ENCODE results near the gene TCEA3. TPM values are rescaled to one million over a fixed set of nuclear protein-coding genes. Genes with fewer than 3 reads are reported as not detected.

Gene TCEA3
- total and polyA plus RNA-seq, 2 of the 4 experiments (the other 2 are of a cell fraction): 3.0 to 6.3 TPM

GRCh38 chr1:23436520-23437354 lies 12.2 kb upstream of the TCEA3 start:
- Histone ChIP-seq H3K4me1 (ENCODE audit: control insufficient read depth, insufficient read depth, low read length) (no peaks in the 10 kb centered on the region), H2BK5ac (ENCODE audit: low read depth, low read length, poor library complexity, severe bottlenecking) (no peak overlapping the region), H3K79me1 (ENCODE audit: low read depth in 1 of 2, low read length in 2 of 2) (no peaks in the 10 kb centered on the region), H3K56ac (ENCODE audit: extremely low read depth, insufficient read depth, low read length) (no peak overlapping the region), H3K4me3 (ENCODE audit: insufficient read depth, low read depth, low read length) (no peak overlapping the region), H3K14ac (replicated peaks; ENCODE audit: low read depth, low read length) (no peak overlapping the region), H4K8ac (ENCODE audit: low read depth in 2 of 2, low read length in 2 of 2) (no peak overlapping the region), H2BK120ac (ENCODE audit: low read depth, low read length) (no peak overlapping the region), H3K4ac (ENCODE audit: low read depth, low read length) (no peak overlapping the region), H4K20me1 (ENCODE audit: insufficient read depth, low read length) (no peaks in the 10 kb centered on the region), H2AK9ac (replicated peaks; ENCODE audit: low read depth, low read length, poor library complexity) (no peak overlapping the region), H3K27me3 (ENCODE audit: control insufficient read depth, insufficient read depth, low read length) (no peaks in the 10 kb centered on the region), H3K9me1 (ENCODE audit: insufficient read depth, low read length) (no peaks in the 10 kb centered on the region), H3K27ac (ENCODE audit: insufficient read depth, low read length) (no peak overlapping the region), H2BK15ac (ENCODE audit: low read depth, low read length) (no peak overlapping the region), H3K18ac (ENCODE audit: low read depth, low read length) (no peak overlapping the region), H3K23ac (ENCODE audit: low read depth, low read length) (no peak overlapping the region), H4K91ac (ENCODE audit: insufficient read depth, low read depth, low read length) (no peak overlapping the region), H3K9me3 (ENCODE audit: control insufficient read depth, insufficient read depth, low read length) (no peaks in the 10 kb centered on the region), H3K4me2 (ENCODE audit: low read depth, low read length) (no peak overlapping the region), H3K36me3 (ENCODE audit: control insufficient read depth, insufficient read depth, low read length) (peaks cover 57% of the 10 kb centered on the region), H4K5ac (ENCODE audit: low read depth, low read length) (no peak overlapping the region), H2AFZ (replicated peaks; ENCODE audit: low read length, poor library complexity) (no peak overlapping the region), H2AK5ac (ENCODE audit: low read depth, low read length) (no peak overlapping the region), H2BK20ac (ENCODE audit: low read depth, low read length) (no peak overlapping the region), H3K9ac (ENCODE audit: low read depth, low read length) (no peak overlapping the region)
- ATAC-seq (ENCODE audit: low read depth) (no peak), DNase-seq (no peak)
- ChIA-PET POLR2A (ENCODE audit: unreplicated experiment) (interaction anchor here (0.5 kb wide), 1 partner anchor 13 kb away, joined by 4 read pairs; no protein-coding TSS in a partner anchor), CTCF (no interaction called here)
- in situ Hi-C loops (cut with MboI; ENCODE audit: low sequenced_read_pairs): no loop called here
- WGBS, 2 experiments (ENCODE audit: extremely low coverage in 2 of 2, insufficient read length in 1 of 2): 75% methylated on average over 19 of the region's 49 CpGs; no CpG with 5 or more reads in 1 of the 2 experiments
- intact Hi-C loops (cut with micrococcal nuclease): no loop called here
- no peak for TF ChIP-seq RCOR1 (IDR thresholded peaks at IDR 0.05; ENCODE audit: insufficient replicate concordance, low read length)
- TF ChIP-seq, protein P1, sequence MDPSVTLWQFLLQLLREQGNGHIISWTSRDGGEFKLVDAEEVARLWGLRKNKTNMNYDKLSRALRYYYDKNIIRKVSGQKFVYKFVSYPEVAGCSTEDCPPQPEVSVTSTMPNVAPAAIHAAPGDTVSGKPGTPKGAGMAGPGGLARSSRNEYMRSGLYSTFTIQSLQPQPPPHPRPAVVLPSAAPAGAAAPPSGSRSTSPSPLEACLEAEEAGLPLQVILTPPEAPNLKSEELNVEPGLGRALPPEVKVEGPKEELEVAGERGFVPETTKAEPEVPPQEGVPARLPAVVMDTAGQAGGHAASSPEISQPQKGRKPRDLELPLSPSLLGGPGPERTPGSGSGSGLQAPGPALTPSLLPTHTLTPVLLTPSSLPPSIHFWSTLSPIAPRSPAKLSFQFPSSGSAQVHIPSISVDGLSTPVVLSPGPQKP (IDR thresholded peaks at IDR 0.05; ENCODE audit: borderline replicate concordance, low read depth, low read length): no peak
- TF ChIP-seq MAZ (IDR thresholded peaks at IDR 0.05; ENCODE audit: borderline replicate concordance, low read depth, low read length): no peak
- TF ChIP-seq NFE2L2 (IDR thresholded peaks at IDR 0.05; ENCODE audit: low read depth, low read length): no peak
- no peak for TF ChIP-seq USF2 (IDR thresholded peaks at IDR 0.05; ENCODE audit: low read depth, low read length)
- TF ChIP-seq MAFK (IDR thresholded peaks at IDR 0.05; ENCODE audit: low read depth, low read length): no peak
- TF ChIP-seq RAD21 (IDR thresholded peaks at IDR 0.05; ENCODE audit: low read length): no peak
- no peak for TF ChIP-seq RFX5 (IDR thresholded peaks at IDR 0.05; ENCODE audit: low read depth, low read length)
- no peak for TF ChIP-seq POLR2A (IDR thresholded peaks at IDR 0.05; ENCODE audit: low read depth, low read length)
- TF ChIP-seq CEBPB (IDR thresholded peaks at IDR 0.05; ENCODE audit: low read depth, low read length): no peak
- dilution Hi-C loops (cut with HindIII; ENCODE audit: low sequenced_read_pairs, unreplicated experiment): no loop called here
- BruUV-seq (replicated peaks): no TSS peak

Measured in IMR-90 (cell line).